GM12875 (cell line): ENCODE measurements around the gene SMURF1.

ENCODE experiments used
- H3K4me3 ChIP-seq: one replicate; pipeline ENCODE4 v1.5.1; 2011; ENCODE audit warnings: low read depth, low read length, control low read depth
- CTCF ChIP-seq: IDR thresholded peaks from 2 replicates; pipeline ENCODE4 v1.5.1; 2011; ENCODE audit warnings: low read depth, mild to moderate bottlenecking, control low read depth, inconsistent platforms, low read length, moderate library complexity, borderline replicate concordance; ENCODE audit not compliant: insufficient read depth

SMURF1 gene

GRCh38 chr7:99127636-99128035 lies 16.3 kb downstream of the SMURF1 start:
- no peak overlapping the region for H3K4me3 ChIP-seq
- no peak for TF ChIP-seq CTCF

- no peak for TF ChIP-seq CTCF
These were observed 16.9 kb downstream of the SMURF1 start for GRCh38 chr7:99126921-99127553.

DNA sequence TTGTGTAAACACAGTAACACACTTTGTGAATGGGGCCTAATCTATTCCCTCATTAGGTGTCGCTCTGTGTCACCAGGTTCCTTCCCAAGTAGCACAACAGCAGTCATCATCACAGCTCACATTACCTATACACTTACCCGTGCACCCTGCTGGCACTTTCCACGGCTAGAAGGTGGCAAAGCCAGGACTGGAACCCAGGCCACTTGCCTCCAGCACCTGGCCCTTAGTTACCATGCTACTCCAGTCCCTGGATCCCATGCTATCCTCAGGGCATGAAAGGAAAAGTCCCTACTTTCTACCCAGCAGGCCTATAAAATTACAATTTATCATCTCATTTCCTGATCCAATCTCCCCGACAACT lies 18.4 kb downstream of the SMURF1 start:
- H3K4me3 ChIP-seq: no peak overlapping the region
- TF ChIP-seq CTCF: no peak

More at GRCh38 chr7:99126921-99127553, 16.9 kb downstream of the SMURF1 start:
- H3K4me3 ChIP-seq: no peak overlapping the region

GRCh38 chr7:99124751-99125504 lies 19.0 kb downstream of the SMURF1 start:
- H3K4me3 ChIP-seq: no peak overlapping the region
- TF ChIP-seq CTCF: no peak

DNA sequence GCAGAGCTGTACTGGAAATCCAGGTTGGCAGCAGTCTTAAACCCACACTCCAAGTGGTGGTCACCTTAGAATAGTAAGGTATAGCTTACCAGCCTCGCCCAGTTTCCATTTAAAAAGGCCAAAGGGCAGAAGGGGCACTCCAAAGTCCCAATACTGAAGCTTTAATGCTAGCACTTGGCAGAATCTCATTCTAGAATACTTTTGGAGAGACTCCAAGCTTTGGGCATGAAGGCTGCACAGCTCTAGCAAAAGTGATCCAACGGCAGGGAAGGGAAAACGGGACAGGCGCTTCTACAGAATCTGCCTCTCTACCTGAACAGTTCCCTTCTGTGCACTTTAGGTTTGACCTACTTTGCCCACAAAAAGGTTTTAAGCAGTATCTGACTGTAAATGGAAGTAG lies 19.7 kb downstream of the SMURF1 start:
- TF ChIP-seq CTCF: no peak
- H3K4me3 ChIP-seq: no peak overlapping the region

GRCh38 chr7:99123571-99124033 lies 20.3 kb downstream of the SMURF1 start:
- no peak for TF ChIP-seq CTCF

GRCh38 chr7:99122762-99123161 lies 21.1 kb downstream of the SMURF1 start:
- H3K4me3 ChIP-seq: no peak overlapping the region
- no peak for TF ChIP-seq CTCF

More at GRCh38 chr7:99123571-99124033, 20.3 kb downstream of the SMURF1 start:
- no peak overlapping the region for H3K4me3 ChIP-seq
